ENCODE measurements around the gene MAU2. TPM values are rescaled to one million over a fixed set of nuclear protein-coding genes. Genes with fewer than 3 reads are reported as not detected.

MAU2 gene
- total and polyA plus RNA-seq, 4 donors, result 11.3 to 82.8 (median 45.3) TPM

DNA sequence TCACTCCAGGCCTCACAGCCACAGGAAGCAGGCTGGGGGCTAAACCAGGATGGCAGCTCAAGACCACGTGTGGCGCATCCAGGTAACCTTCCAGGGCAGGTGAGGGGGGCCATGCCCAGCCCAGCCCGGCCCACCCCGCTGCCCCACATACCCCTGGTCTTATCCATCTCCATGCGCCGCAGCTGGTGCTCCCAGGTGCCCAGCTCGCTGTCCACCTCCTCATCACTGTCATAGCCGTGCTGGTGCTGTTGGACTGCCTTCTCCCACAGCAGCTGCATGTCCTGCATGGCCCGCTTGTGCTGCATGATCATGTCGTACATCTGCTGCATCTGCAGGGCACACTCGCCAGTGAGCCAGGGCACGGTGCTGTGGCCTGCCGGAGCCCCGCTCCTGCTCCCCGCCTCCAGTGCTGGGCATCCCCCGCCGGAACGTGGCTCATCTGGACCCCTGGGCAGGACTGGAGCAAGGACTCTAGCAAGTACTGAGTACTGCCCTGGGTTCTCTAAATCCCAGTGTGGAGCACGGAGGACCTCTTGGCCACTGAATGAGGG is 41.5 kb upstream of the MAU2 start:
- Histone ChIP-seq H3K9me3 (ENCODE audit: control insufficient read depth, low read length) (no peaks in the 10 kb centered on the region), H3K4me1 (ENCODE audit: control insufficient read depth in 1 of 2, insufficient read depth in 2 of 2, low read length in 2 of 2) (no peaks in the 10 kb centered on the region), H3K4me3 (ENCODE audit: low read length in 2 of 2) (no peak overlapping the region), H3K27me3 (ENCODE audit: control insufficient read depth in 1 of 2, insufficient read depth in 2 of 2, low read length in 1 of 2) (no peaks in the 10 kb centered on the region), H3K36me3 (ENCODE audit: control insufficient read depth in 1 of 2, insufficient read depth in 2 of 2, low read length in 1 of 2) (peaks cover 0 to 5% of the 10 kb centered on the region in 2 donors), H3K27ac (ENCODE audit: low read depth in 1 of 2, low read length in 2 of 2) (no peak overlapping the region)
- ATAC-seq (ENCODE audit: low FRiP score) (no peak), DNase-seq (no peak)
- intact Hi-C loops (cut with DNase I), result no loop called here
- 92 to 94% methylated on average over 19 of the region's 19 CpGs for WGBS, 2 donors

DNA sequence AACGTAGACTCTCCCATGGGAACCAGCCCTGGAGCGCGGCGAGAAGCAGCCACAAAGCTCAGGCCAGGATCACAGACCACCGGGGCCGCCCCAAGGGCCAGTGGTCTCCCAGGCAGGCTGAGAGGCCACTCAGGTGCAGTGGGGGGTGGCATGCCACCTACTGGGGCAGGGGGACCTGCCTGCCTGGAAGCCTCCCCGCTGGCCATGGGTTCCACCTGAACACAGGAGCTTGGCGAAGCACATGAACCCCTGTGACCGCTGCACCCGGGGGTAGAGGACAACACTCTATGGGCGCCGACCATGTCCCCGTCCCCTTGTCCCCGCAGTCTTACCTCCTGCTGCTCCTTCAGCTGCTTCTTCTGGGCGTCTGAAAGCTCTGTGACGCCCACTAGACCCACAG is 40.8 kb upstream of the MAU2 start:
- no peak for DNase-seq
- no peaks in the 10 kb centered on the region for H3K4me1 ChIP-seq (ENCODE audit: control insufficient read depth in 1 of 2, insufficient read depth in 2 of 2, low read length in 2 of 2)
- H3K27me3 ChIP-seq (ENCODE audit: control insufficient read depth in 1 of 2, insufficient read depth in 2 of 2, low read length in 1 of 2), result no peaks in the 10 kb centered on the region
- intact Hi-C loops (cut with DNase I), result no loop called here
- no peak for ATAC-seq (ENCODE audit: low FRiP score)
- WGBS, 2 donors, result 89 to 96% methylated on average over 16 of the region's 16 CpGs
- no peaks in the 10 kb centered on the region for H3K9me3 ChIP-seq (ENCODE audit: control insufficient read depth, low read length)
- no peak overlapping the region for H3K27ac ChIP-seq (ENCODE audit: low read depth in 1 of 2, low read length in 2 of 2)
- no peak overlapping the region for H3K4me3 ChIP-seq (ENCODE audit: low read length in 2 of 2)
- peaks cover 0 to 6% of the 10 kb centered on the region in 2 donors for H3K36me3 ChIP-seq (ENCODE audit: control insufficient read depth in 1 of 2, insufficient read depth in 2 of 2, low read length in 1 of 2)

DNA sequence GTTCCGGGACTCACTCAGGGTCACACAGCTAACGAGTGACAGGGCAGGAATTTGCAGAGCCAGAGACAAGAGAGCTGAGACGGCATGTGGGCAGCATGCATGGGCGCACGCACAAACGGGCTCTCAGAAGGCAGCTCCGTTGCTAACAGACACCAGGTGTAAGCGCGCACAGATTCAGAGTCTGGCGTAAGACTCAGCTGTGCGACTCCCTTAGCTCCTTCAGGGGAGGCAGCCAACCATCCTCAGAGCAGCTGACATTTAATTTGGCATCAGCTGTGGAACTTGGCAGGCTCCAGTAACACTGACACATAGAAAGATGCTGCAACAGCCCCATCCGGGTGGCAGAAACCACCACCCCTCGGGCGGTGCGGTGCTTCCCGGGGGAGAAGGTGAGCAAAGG is 40.1 kb upstream of the MAU2 start:
- Histone ChIP-seq H3K27ac (ENCODE audit: low read depth in 1 of 2, low read length in 2 of 2) (no peak overlapping the region), H3K9me3 (ENCODE audit: control insufficient read depth, low read length) (no peaks in the 10 kb centered on the region), H3K4me1 (ENCODE audit: control insufficient read depth in 1 of 2, insufficient read depth in 2 of 2, low read length in 2 of 2) (no peaks in the 10 kb centered on the region), H3K4me3 (ENCODE audit: low read length in 2 of 2) (no peak overlapping the region), H3K36me3 (ENCODE audit: control insufficient read depth in 1 of 2, insufficient read depth in 2 of 2, low read length in 1 of 2) (peaks cover 0 to 6% of the 10 kb centered on the region in 2 donors), H3K27me3 (ENCODE audit: control insufficient read depth in 1 of 2, insufficient read depth in 2 of 2, low read length in 1 of 2) (no peaks in the 10 kb centered on the region)
- DNase-seq (no peak), ATAC-seq (ENCODE audit: low FRiP score) (no peak)
- 84 to 88% methylated on average over 16 of the region's 16 CpGs for WGBS, 2 donors
- intact Hi-C loops (cut with DNase I), result no loop called here

DNA sequence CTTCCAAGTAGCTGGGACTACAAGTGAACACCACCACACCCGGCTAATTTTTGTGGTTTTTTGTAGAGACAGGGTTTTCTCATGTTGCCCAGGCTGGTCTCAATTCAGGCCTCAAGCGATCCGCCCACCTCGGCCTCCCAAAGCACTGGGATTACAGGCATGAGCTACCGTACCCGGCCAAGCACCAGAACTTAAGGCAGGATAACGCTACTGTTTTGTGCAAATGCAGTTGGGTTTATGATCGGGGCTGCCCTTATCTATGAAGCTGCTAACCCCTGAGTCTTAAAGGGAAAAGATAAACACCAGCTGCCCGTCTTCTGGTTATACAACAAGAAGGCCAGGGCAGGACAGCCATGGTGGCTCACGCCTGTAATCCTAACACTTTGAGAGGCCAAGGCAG is 34.9 kb upstream of the MAU2 start:
- Histone ChIP-seq H3K27me3 (ENCODE audit: control insufficient read depth in 1 of 2, insufficient read depth in 2 of 2, low read length in 1 of 2) (no peaks in the 10 kb centered on the region), H3K4me1 (ENCODE audit: control insufficient read depth in 1 of 2, insufficient read depth in 2 of 2, low read length in 2 of 2) (no peaks in the 10 kb centered on the region), H3K27ac (ENCODE audit: low read depth in 1 of 2, low read length in 2 of 2) (no peak overlapping the region), H3K9me3 (ENCODE audit: control insufficient read depth, low read length) (no peaks in the 10 kb centered on the region), H3K36me3 (ENCODE audit: control insufficient read depth in 1 of 2, insufficient read depth in 2 of 2, low read length in 1 of 2) (peaks cover 3% of the 10 kb centered on the region in 2 donors), H3K4me3 (ENCODE audit: low read length in 2 of 2) (no peak overlapping the region)
- no peak for ATAC-seq (ENCODE audit: low FRiP score)
- 98% methylated on average over 10 of the region's 10 CpGs for WGBS, 2 donors
- intact Hi-C loops (cut with DNase I), result no loop called here
- DNase-seq, result no peak

DNA sequence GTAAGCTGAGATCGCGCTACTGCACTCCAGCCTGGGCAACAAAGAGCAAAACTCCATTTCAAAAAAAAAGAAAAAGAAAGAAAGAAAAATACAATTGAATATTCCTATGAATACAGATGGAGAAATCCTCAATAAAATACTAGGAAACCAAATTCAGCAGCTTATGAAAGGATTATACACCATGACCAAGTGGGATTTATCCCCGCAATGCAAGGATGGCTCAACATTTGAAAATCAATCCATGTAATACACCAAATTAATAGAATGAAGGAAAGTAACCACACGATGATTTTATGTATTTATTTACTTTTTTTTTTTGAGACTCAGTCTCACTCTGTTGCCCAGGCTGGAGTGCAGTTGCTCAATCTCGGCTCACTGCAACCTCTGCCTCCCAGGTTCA is 28.0 kb upstream of the MAU2 start:
- no peaks in the 10 kb centered on the region for H3K9me3 ChIP-seq (ENCODE audit: control insufficient read depth, low read length)
- 99% methylated on average over 5 of the region's 5 CpGs for WGBS, 2 donors
- ATAC-seq (ENCODE audit: low FRiP score) (no peak), DNase-seq (no peak)
- H3K27me3 ChIP-seq (ENCODE audit: control insufficient read depth in 1 of 2, insufficient read depth in 2 of 2, low read length in 1 of 2), result no peaks in the 10 kb centered on the region
- H3K4me1 ChIP-seq (ENCODE audit: control insufficient read depth in 1 of 2, insufficient read depth in 2 of 2, low read length in 2 of 2), result no peaks in the 10 kb centered on the region
- intact Hi-C loops (cut with DNase I), result no loop called here
- H3K27ac ChIP-seq (ENCODE audit: low read depth in 1 of 2, low read length in 2 of 2), result no peak overlapping the region
- H3K4me3 ChIP-seq (ENCODE audit: low read length in 2 of 2), result no peak overlapping the region
- H3K36me3 ChIP-seq (ENCODE audit: control insufficient read depth in 1 of 2, insufficient read depth in 2 of 2, low read length in 1 of 2), result peaks cover 0 to 8% of the 10 kb centered on the region in 2 donors

DNA sequence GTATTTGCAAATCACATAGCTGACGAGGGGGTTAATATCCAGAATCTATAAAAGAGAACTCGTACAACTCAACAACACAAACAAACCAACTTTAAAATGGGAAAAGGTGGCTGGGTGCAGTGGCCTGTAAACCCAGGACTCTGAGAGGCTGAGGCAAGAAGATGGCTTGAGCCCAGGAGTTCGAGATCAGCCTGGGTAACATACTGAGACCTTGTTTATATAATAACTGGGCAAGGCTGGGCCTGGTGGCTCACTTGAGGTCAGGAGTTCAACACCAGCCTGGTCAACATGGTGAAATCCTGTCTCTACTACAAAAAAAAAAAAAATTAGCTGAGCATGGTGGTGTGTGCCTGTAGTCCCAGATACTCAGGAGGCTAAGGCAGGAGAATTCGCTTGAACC is 25.7 kb upstream of the MAU2 start:
- DNase-seq, result no peak
- ATAC-seq (ENCODE audit: low FRiP score), result no peak
- Histone ChIP-seq H3K9me3 (ENCODE audit: control insufficient read depth, low read length) (no peaks in the 10 kb centered on the region), H3K4me1 (ENCODE audit: control insufficient read depth in 1 of 2, insufficient read depth in 2 of 2, low read length in 2 of 2) (no peaks in the 10 kb centered on the region), H3K27ac (ENCODE audit: low read depth in 1 of 2, low read length in 2 of 2) (no peak overlapping the region), H3K27me3 (ENCODE audit: control insufficient read depth in 1 of 2, insufficient read depth in 2 of 2, low read length in 1 of 2) (no peaks in the 10 kb centered on the region), H3K36me3 (ENCODE audit: control insufficient read depth in 1 of 2, insufficient read depth in 2 of 2, low read length in 1 of 2) (peaks cover 0 to 8% of the 10 kb centered on the region in 2 donors), H3K4me3 (ENCODE audit: low read length in 2 of 2) (no peak overlapping the region)
- 76 to 88% methylated on average over 4 of the region's 4 CpGs for WGBS, 2 donors
- intact Hi-C loops (cut with DNase I), result no loop called here

DNA sequence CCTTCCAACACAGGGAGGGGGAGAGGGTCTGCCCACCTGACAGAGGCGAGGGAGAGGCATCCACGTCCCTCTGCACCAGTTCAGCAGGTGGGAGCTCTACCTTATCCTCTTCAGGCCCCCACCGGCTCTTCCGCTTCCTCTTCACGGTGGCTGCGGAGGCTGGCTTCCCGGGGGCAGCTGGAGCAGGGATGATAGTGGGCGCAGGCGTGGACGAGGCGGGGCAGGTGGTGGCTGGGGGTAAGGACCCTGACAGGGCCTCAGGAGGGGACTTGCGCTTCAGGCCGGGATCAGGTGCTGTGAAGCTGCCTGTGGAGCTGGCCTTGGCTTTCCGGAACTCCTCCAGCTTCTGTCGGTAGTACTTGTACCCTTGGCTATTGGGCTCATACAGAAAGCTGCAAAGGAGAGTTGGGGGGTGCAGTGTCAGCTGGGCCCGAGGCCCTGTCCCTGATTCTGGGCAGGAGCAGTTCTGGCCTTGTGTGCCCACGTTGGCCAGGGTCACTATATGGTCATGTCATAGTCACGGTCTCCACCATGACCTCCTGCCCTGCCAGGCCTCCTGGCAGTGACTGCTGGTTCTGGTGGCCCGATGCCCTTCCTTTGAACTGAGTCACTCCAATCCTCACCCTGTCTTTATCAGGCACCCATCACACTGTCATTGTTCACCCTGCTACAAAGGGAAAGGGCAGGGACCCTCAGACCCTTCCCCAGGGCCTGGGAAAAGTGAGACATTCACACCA is 23.5 kb upstream of the MAU2 start:
- Histone ChIP-seq H3K9me3 (ENCODE audit: control insufficient read depth, low read length) (no peaks in the 10 kb centered on the region), H3K4me3 (ENCODE audit: low read length in 2 of 2) (no peak overlapping the region), H3K36me3 (ENCODE audit: control insufficient read depth in 1 of 2, insufficient read depth in 2 of 2, low read length in 1 of 2) (peaks cover 0 to 9% of the 10 kb centered on the region in 2 donors), H3K27me3 (ENCODE audit: control insufficient read depth in 1 of 2, insufficient read depth in 2 of 2, low read length in 1 of 2) (no peaks in the 10 kb centered on the region), H3K27ac (ENCODE audit: low read depth in 1 of 2, low read length in 2 of 2) (no peak overlapping the region), H3K4me1 (ENCODE audit: control insufficient read depth in 1 of 2, insufficient read depth in 2 of 2, low read length in 2 of 2) (no peaks in the 10 kb centered on the region)
- intact Hi-C loops (cut with DNase I), result no loop called here
- ATAC-seq (ENCODE audit: low FRiP score), result no peak
- no peak for DNase-seq
- WGBS, 2 donors, result 90 to 91% methylated on average over 18 to 19 of the region's 19 CpGs

DNA sequence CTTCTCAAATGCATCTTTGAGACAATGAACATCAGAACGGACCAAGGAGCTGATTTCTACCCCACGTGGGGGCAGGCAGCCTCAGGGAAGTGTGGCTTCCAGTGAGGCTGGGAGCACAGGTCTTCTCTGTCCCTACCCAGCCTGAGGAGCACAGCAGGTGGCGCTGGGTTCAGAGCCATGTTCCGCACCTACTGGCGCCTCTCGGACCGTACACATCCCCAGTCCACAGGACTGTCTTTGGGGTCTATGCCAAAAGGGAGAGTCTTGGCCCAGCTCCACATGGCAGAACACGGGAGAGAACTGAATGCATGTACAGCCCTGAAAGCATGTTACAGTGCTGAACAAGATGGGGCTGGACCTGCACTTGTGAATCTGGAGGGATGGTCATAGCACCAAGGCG is 22.9 kb upstream of the MAU2 start:
- DNase-seq (no peak), ATAC-seq (ENCODE audit: low FRiP score) (no peak)
- peaks cover 0 to 12% of the 10 kb centered on the region in 2 donors for H3K36me3 ChIP-seq (ENCODE audit: control insufficient read depth in 1 of 2, insufficient read depth in 2 of 2, low read length in 1 of 2)
- WGBS, 2 donors, result 65 to 66% methylated on average over 9 of the region's 9 CpGs
- intact Hi-C loops (cut with DNase I), result no loop called here
- no peak overlapping the region for H3K4me3 ChIP-seq (ENCODE audit: low read length in 2 of 2)
- no peaks in the 10 kb centered on the region for H3K4me1 ChIP-seq (ENCODE audit: control insufficient read depth in 1 of 2, insufficient read depth in 2 of 2, low read length in 2 of 2)
- no peaks in the 10 kb centered on the region for H3K9me3 ChIP-seq (ENCODE audit: control insufficient read depth, low read length)
- H3K27me3 ChIP-seq (ENCODE audit: control insufficient read depth in 1 of 2, insufficient read depth in 2 of 2, low read length in 1 of 2), result no peaks in the 10 kb centered on the region
- no peak overlapping the region for H3K27ac ChIP-seq (ENCODE audit: low read depth in 1 of 2, low read length in 2 of 2)

DNA sequence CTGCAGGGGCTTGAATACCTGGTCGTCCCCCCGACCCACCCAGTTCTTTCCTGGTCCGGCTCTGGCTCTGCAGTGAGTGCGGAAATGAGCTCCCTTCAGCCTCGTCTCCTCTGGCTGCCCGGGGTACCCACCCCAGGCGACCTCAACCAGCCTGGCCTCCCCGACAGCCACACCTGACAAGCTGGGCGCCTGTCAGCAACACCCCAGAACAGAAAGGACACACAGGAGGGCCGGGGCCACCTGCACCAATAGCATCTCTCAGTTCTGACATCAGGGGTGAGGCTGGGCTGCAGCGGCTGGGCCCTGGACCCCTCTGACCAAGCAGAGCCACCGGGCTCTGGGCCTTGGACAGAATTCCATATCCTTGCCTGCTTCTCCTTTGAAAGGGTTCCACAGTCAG is 20.0 kb upstream of the MAU2 start:
- ATAC-seq (ENCODE audit: low FRiP score), result no peak
- no peaks in the 10 kb centered on the region for H3K4me1 ChIP-seq (ENCODE audit: control insufficient read depth in 1 of 2, insufficient read depth in 2 of 2, low read length in 2 of 2)
- intact Hi-C loops (cut with DNase I), result no loop called here
- H3K27me3 ChIP-seq (ENCODE audit: control insufficient read depth in 1 of 2, insufficient read depth in 2 of 2, low read length in 1 of 2), result no peaks in the 10 kb centered on the region
- no peak for DNase-seq
- no peak overlapping the region for H3K4me3 ChIP-seq (ENCODE audit: low read length in 2 of 2)
- H3K36me3 ChIP-seq (ENCODE audit: control insufficient read depth in 1 of 2, insufficient read depth in 2 of 2, low read length in 1 of 2), result peaks cover 0 to 10% of the 10 kb centered on the region in 2 donors
- no peaks in the 10 kb centered on the region for H3K9me3 ChIP-seq (ENCODE audit: control insufficient read depth, low read length)
- H3K27ac ChIP-seq (ENCODE audit: low read depth in 1 of 2, low read length in 2 of 2), result no peak overlapping the region
- 96 to 97% methylated on average over 12 of the region's 12 CpGs for WGBS, 2 donors

Data from aorta (tissue), 5 donors.